ACC112 (cell line): ENCODE data around the gene ZNF524.

Source experiments
- H2AFZ ChIP-seq: fragments of 200-600 bp; sonication (generic); one replicate; pipeline ENCODE4 v1.6.0; 2017; ENCODE audit warnings: antibody characterized with exemption, low read length; ENCODE audit not compliant: unreplicated experiment
- H3K27ac ChIP-seq: fragments of 200-600 bp; sonication (generic); 2 replicates; pipeline ENCODE4 v1.5.1; 2014; ENCODE audit warnings: low read depth, mild to moderate bottlenecking, antibody characterized with exemption, low read length, moderate library complexity
- H3K27me3 ChIP-seq: fragments of 200-600 bp; sonication (generic); 2 replicates; pipeline ENCODE4 v1.6.1; 2014; ENCODE audit warnings: mild to moderate bottlenecking, antibody characterized with exemption, low read length, moderate library complexity, mixed read lengths; ENCODE audit not compliant: insufficient read depth
- H3K36me3 ChIP-seq: fragments of 200-600 bp; sonication (generic); 2 replicates; pipeline ENCODE4 v1.6.1; 2016; ENCODE audit warnings: mild to moderate bottlenecking, antibody characterized with exemption, low read length, moderate library complexity, mixed read lengths; ENCODE audit not compliant: insufficient read depth
- H3K4me1 ChIP-seq: fragments of 200-600 bp; sonication (generic); one replicate; pipeline ENCODE4 v1.6.1; 2016; ENCODE audit warnings: low read length, mixed read lengths; ENCODE audit not compliant: insufficient read depth, unreplicated experiment, control insufficient read depth
- H3K4me3 ChIP-seq: fragments of 200-600 bp; sonication (generic); 2 replicates; pipeline ENCODE4 v1.5.1; 2014; ENCODE audit warnings: mild to moderate bottlenecking, low read depth, low read length
- H3K79me2 ChIP-seq: fragments of 200-600 bp; sonication (generic); one replicate; pipeline ENCODE4 v1.6.0; 2016; ENCODE audit warnings: low read length; ENCODE audit not compliant: control insufficient read depth, unreplicated experiment, insufficient read depth

ZNF524 gene

DNA sequence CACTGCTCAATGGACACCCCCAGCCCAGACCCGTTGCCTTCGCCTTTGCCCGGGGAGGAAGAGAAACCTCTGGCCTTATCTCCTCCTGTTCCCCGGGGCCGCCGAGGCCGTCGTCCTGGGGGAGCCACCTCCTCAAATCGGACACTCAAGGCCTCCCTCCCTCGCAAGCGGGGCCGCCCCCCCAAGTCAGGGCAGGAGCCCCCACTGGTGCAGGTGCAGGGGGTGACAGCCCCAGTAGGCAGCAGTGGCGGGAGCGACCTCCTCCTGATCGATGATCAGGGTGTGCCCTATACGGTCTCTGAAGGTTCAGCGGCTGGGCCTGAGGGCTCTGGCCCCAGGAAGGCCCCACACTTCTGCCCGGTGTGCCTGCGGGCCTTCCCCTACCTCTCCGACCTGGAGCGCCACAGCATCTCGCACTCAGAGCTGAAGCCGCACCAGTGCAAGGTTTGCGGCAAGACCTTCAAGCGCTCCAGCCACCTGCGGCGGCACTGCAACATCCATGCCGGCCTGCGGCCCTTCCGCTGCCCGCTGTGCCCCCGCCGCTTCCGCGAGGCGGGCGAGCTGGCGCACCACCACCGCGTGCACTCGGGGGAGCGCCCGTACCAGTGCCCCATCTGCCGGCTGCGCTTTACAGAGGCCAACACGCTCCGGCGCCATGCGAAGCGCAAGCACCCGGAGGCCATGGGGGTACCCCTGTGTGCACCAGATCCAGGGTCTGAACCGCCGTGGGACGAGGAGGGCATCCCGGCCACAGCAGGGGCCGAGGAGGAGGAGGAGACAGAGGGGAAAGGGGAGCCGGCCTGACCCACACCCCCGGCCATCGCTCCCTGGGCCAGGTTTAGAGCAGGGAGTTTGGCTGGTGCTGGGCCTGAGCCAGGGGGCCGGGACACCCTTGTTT lies 2.3 kb downstream of the ZNF524 start:
- Histone ChIP-seq H3K27ac (no peak overlapping the region), H3K27me3 (no peaks in the 10 kb centered on the region), H3K79me2 (peaks cover 13% of the 10 kb centered on the region), H2AFZ (no peak overlapping the region), H3K4me3 (no peak overlapping the region), H3K4me1 (peaks cover 7% of the 10 kb centered on the region), H3K36me3 (no peaks in the 10 kb centered on the region)

DNA sequence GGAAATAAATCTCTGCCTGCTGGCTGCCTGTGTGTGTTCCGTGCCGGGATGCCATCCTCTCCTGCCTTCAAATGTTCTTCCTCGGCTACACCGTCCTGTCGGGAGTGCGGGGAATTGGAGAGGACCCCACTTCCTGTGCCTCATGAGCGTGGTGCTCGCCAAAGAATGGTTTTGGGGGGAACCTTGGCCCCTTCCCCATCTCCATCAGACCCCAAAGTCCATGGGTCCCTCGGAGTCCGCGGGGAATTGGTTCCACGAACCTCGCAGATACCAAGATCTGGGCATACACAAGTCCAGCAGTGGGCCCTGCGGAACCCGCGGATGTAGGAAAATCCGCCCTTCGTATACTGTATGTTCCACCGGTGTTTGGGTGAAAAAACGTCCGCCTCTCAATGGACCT lies 3.0 kb downstream of the ZNF524 start:
- no peak overlapping the region for H3K27ac ChIP-seq
- no peaks in the 10 kb centered on the region for H3K36me3 ChIP-seq
- no peaks in the 10 kb centered on the region for H3K27me3 ChIP-seq
- H3K79me2 ChIP-seq = peaks cover 19% of the 10 kb centered on the region
- H2AFZ ChIP-seq = no peak overlapping the region
- peaks cover 7% of the 10 kb centered on the region for H3K4me1 ChIP-seq
- no peak overlapping the region for H3K4me3 ChIP-seq

GRCh38 chr19:55603581-55604292 lies 3.6 kb downstream of the ZNF524 start:
- peaks cover 19% of the 10 kb centered on the region for H3K79me2 ChIP-seq
- H3K27ac ChIP-seq = no peak overlapping the region
- H2AFZ ChIP-seq = no peak overlapping the region
- no peaks in the 10 kb centered on the region for H3K27me3 ChIP-seq
- H3K36me3 ChIP-seq = no peaks in the 10 kb centered on the region
- H3K4me3 ChIP-seq = no peak overlapping the region
- peaks cover 7% of the 10 kb centered on the region for H3K4me1 ChIP-seq

DNA sequence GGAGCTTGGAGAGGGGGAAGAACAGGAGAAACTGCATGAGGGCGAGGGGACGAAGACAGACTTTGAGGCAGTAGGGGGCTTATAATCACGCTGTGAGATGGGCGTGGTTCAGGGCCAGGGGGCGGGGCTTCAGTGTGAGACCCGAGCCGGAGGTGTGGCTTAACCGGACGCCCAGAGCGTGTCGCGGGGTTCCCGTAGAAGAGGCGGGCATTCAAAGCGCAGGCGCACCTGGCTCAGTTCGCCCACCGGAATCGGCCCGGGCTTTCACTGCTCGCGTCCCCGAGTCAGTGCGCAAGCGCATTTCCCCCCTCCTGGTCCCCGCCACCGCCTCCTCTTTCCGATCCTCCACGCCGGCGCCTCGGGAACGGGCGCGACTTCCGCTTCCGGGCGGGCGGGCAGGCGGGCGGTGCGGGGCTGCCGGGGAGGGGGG lies 5.1 kb downstream of the ZNF524 start:
- peaks cover 22% of the 10 kb centered on the region for H3K79me2 ChIP-seq
- H3K4me3 ChIP-seq = peak overlapping the region; percentile 92
- peaks cover 10% of the 10 kb centered on the region; the same call in 1 of the 2 replicates for H3K36me3 ChIP-seq
- H3K27ac ChIP-seq = peak overlapping the region; percentile 78
- H3K27me3 ChIP-seq = no peaks in the 10 kb centered on the region
- H2AFZ ChIP-seq = no peak overlapping the region
- H3K4me1 ChIP-seq = peaks cover 7% of the 10 kb centered on the region

- Histone ChIP-seq H3K4me1 (peaks cover 7% of the 10 kb centered on the region), H3K27me3 (no peaks in the 10 kb centered on the region), H2AFZ (no peak within 1 kb of the TSS), H3K36me3 (peaks cover 10% of the 10 kb centered on the region; the same call in 1 of the 2 replicates), H3K79me2 (peaks cover 22% of the 10 kb centered on the region), H3K4me3 (peak within 1 kb of the TSS; percentile 92), H3K27ac (peak within 1 kb of the TSS; percentile 78)
Observed at GRCh38 chr19:55605637-55606470, 5.8 kb downstream of the ZNF524 start, which contains the start of gene ZNF865. Gene ZNF865, plus strand, starts transcription at chr19:55605647. Its CDS starts 7,972 bp downstream, at chr19:55613619.

- Histone ChIP-seq H3K36me3 (peaks cover 10% of the 10 kb centered on the region; the same call in 1 of the 2 replicates), H3K4me1 (peaks cover 7% of the 10 kb centered on the region), H3K27ac (no peak overlapping the region), H2AFZ (no peak overlapping the region), H3K4me3 (peak overlapping the region; percentile 92), H3K27me3 (no peaks in the 10 kb centered on the region), H3K79me2 (peaks cover 25% of the 10 kb centered on the region)
Observed at GRCh38 chr19:55606471-55606787, 6.3 kb downstream of the ZNF524 start.

GRCh38 chr19:55606817-55607216 lies 6.7 kb downstream of the ZNF524 start:
- H3K36me3 ChIP-seq = peaks cover 10% of the 10 kb centered on the region; the same call in 1 of the 2 replicates
- H3K4me1 ChIP-seq = peaks cover 7% of the 10 kb centered on the region
- H3K79me2 ChIP-seq = peaks cover 25% of the 10 kb centered on the region
- H2AFZ ChIP-seq = no peak overlapping the region
- H3K27ac ChIP-seq = no peak overlapping the region
- H3K4me3 ChIP-seq = peak overlapping the region; percentile 92
- H3K27me3 ChIP-seq = no peaks in the 10 kb centered on the region

GRCh38 chr19:55609326-55609725 lies 9.2 kb downstream of the ZNF524 start:
- Histone ChIP-seq H2AFZ (no peak overlapping the region), H3K27ac (no peak overlapping the region), H3K36me3 (peaks cover 10% of the 10 kb centered on the region; the same call in 1 of the 2 replicates), H3K27me3 (no peaks in the 10 kb centered on the region), H3K79me2 (peaks cover 27% of the 10 kb centered on the region), H3K4me3 (no peak overlapping the region), H3K4me1 (peaks cover 7% of the 10 kb centered on the region)

DNA sequence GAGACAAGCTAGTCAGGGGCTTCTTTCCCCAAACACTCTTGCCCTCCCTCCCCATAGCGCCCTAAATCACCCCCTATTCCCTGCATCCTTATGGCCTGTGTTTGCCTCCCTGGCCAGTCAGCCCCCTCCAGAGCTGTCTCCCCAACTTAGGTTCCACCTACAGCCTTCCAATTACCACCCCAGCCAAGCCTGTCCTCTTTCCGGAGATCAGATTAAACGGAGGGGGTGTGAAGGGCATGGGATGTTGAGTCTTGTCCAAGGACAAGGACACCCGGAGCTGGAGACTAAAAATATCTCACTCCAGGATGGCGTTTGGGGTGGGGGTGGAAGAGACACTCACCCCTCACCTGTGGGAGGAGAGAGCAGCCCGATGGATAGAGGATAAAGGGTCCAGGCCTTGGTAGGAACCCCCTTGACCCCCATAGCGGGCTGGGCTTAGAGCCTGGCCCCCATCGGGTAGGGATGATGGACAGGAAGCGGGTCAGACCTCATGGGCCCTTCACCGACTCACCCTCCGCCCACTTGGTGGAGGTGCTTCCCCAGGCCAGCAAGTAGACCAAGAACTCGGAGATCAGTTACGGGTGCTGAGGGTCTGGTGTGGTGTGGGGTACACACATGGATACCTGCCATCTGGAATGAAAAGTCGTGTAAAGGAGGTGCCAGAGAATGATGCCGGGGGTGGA lies 11.4 kb downstream of the ZNF524 start:
- no peaks in the 10 kb centered on the region for H3K27me3 ChIP-seq
- no peak overlapping the region for H3K27ac ChIP-seq
- H3K4me3 ChIP-seq = no peak overlapping the region
- peaks cover 26% of the 10 kb centered on the region for H3K79me2 ChIP-seq
- H3K4me1 ChIP-seq = peaks cover 6% of the 10 kb centered on the region
- H2AFZ ChIP-seq = no peak overlapping the region
- H3K36me3 ChIP-seq = peaks cover 10% of the 10 kb centered on the region; the same call in 1 of the 2 replicates
